NCI-H1105 (cell line): ENCODE measurements around the gene PIKFYVE.
"Not testable (repeated sequence)": the region's sequence is repeated elsewhere in the genome, so short reads cannot be mapped to it uniquely, and the experiment has no call there.

Source experiments
- DNase-seq: peaks from one replicate; lab custom pipeline; 2025; lab: John Stamatoyannopoulos, UW

Gene PIKFYVE, protein sequence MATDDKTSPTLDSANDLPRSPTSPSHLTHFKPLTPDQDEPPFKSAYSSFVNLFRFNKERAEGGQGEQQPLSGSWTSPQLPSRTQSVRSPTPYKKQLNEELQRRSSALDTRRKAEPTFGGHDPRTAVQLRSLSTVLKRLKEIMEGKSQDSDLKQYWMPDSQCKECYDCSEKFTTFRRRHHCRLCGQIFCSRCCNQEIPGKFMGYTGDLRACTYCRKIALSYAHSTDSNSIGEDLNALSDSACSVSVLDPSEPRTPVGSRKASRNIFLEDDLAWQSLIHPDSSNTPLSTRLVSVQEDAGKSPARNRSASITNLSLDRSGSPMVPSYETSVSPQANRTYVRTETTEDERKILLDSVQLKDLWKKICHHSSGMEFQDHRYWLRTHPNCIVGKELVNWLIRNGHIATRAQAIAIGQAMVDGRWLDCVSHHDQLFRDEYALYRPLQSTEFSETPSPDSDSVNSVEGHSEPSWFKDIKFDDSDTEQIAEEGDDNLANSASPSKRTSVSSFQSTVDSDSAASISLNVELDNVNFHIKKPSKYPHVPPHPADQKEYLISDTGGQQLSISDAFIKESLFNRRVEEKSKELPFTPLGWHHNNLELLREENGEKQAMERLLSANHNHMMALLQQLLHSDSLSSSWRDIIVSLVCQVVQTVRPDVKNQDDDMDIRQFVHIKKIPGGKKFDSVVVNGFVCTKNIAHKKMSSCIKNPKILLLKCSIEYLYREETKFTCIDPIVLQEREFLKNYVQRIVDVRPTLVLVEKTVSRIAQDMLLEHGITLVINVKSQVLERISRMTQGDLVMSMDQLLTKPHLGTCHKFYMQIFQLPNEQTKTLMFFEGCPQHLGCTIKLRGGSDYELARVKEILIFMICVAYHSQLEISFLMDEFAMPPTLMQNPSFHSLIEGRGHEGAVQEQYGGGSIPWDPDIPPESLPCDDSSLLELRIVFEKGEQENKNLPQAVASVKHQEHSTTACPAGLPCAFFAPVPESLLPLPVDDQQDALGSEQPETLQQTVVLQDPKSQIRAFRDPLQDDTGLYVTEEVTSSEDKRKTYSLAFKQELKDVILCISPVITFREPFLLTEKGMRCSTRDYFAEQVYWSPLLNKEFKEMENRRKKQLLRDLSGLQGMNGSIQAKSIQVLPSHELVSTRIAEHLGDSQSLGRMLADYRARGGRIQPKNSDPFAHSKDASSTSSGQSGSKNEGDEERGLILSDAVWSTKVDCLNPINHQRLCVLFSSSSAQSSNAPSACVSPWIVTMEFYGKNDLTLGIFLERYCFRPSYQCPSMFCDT (N-terminal part only)

GRCh38 chr2:208265801-208266552 is at the start of gene PIKFYVE:
Gene PIKFYVE (plus strand): TSS chr2:208266255. CDS start chr2:208271520, 5,265 bp downstream.
- DNase-seq = peak; percentile 93

GRCh38 chr2:208221873-208222272 is 44.2 kb upstream of the PIKFYVE start:
- not testable (repeated sequence) for DNase-seq

DNA sequence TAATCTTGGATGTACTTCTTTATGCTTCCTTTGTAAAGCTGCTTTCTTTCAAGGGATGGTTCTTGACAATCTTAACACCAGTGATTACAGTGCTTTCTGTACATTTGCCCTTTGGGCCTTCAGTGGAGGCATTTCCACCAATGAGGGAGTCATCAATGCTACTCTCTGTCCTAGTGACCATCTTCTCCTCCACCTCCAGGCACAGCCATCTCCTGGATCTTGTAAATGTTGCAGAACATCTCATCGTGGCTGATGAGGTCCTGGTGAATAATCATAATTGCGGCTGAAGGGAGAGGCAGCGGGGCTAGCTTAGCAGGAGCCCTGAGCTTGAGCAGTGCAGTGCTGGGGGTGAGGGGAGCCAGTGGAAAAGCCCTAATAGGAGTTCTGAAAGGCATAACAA is 43.7 kb upstream of the PIKFYVE start:
- no peak for DNase-seq

GRCh38 chr2:208224802-208225201 is 41.3 kb upstream of the PIKFYVE start:
- no peak for DNase-seq

- no peak for DNase-seq
Observed at GRCh38 chr2:208227581-208228232, 38.3 kb upstream of the PIKFYVE start.

GRCh38 chr2:208228476-208228875 is 37.6 kb upstream of the PIKFYVE start:
- DNase-seq = no peak

GRCh38 chr2:208234786-208235185 is 31.3 kb upstream of the PIKFYVE start:
- DNase-seq = no peak

DNA sequence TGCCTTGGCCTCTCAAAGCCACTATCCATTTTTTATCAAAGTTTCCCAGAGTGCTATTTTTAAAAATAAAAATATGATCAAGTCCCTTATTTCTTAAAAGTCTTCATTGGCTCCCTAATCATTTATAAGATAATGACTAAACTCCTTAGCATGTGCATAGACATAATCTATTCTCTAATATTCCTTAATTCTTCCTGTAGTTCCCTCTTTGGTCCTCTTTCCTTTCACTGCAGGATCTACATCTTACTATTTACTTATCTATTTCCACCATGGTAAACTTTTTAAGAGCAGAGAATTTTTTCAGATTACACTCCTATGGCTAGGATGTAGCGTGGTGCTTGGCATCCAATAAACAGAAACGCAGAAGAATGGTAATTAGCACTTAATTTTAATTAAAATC is 30.2 kb upstream of the PIKFYVE start:
- no peak for DNase-seq

DNA sequence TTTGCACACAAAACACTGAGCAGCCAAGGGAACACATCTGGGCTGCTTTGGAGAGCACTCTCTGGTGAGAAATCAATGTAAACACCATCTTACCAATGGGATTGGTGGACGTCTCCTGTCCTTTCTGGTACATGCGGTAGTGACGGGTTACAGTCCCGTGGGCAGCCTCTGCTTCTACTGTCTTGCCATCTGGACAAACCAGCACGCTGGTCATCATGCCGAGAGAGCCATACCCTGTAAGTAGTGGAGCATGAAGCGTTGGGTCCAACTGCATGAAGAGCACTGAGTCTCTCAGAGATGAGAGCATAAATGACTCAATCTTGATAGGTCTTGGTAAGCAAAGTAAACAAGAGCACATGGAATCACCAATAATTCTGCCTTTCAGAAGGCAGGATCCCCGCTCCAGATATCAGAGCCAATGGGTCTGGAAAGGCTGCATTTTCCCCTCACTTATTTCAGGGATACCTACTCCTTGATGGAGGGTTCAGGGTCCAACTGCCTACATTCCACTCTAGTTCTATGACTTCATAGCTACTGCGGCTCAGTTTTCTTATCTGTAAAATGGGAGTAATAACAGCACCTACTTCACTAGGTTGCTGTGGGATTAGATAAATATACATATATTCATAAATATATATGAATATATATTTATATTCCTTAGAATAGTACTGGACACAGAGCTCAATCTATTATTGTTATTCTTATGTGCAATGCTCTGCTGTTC is 26.1 kb upstream of the PIKFYVE start:
- no peak for DNase-seq

GRCh38 chr2:208240619-208241209 is 25.3 kb upstream of the PIKFYVE start:
- DNase-seq = no peak

GRCh38 chr2:208244422-208244821 is 21.6 kb upstream of the PIKFYVE start:
- DNase-seq = no peak

DNA sequence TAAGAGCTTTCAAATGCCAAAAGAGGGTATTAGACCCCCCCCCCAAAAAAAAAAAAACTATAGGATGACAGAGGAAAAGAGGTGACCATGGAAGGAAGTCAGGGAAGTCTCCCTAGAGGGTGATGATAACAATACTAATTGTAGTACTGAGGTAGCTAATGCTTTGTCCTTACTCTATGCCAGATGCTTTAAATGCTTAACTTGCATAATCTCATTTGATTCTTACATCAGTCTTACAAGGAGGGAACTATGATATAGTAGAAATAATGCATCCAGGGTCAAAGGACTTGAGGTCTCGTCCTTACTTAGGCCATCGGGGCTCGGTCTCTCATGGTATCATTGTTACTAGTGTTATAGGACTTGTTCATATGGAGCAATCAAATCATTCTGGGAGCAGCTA is 20.3 kb upstream of the PIKFYVE start:
- DNase-seq = no peak

- DNase-seq = no peak
Observed at GRCh38 chr2:208248601-208249000, 17.5 kb upstream of the PIKFYVE start.

GRCh38 chr2:208249296-208249695 is 16.8 kb upstream of the PIKFYVE start:
- DNase-seq = no peak

DNA sequence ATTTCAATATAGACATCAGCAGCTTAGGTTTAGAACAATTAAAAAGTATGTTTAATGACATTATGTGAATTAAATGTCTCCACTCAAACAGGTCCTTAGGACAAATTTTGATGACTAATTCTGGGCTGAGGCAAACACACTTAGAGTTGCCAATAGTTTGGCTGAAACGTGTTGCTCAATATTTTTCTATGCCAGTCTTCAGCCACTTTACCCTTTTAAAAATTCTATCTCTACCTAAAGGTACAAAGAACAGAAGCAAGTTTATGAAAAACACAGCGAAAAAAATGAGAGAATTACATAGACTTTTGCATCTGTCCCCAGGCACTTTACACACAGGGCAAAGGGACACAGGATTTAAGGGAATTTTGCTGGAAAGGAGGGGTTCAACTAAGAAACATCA is 15.7 kb upstream of the PIKFYVE start:
- no peak for DNase-seq

- DNase-seq = no peak
Observed at GRCh38 chr2:208251098-208251497, 15.0 kb upstream of the PIKFYVE start.

GRCh38 chr2:208252716-208253492 is 13.2 kb upstream of the PIKFYVE start:
- no peak for DNase-seq

- no peak for DNase-seq
Observed at GRCh38 chr2:208253600-208254117, 12.4 kb upstream of the PIKFYVE start.
